GM18858 (cell line): ENCODE results near the gene SRRM1.
"Not testable (repeated sequence)": the region's sequence is repeated elsewhere in the genome, so short reads cannot be mapped to it uniquely, and the experiment has no call there.

Source experiments
- ATAC-seq: cut with Tn5 transposase; IDR thresholded peaks from one replicate; pipeline ENCODE4 v1.9.1; 2021; ENCODE audit not compliant: unreplicated experiment

The SRRM1 gene

DNA sequence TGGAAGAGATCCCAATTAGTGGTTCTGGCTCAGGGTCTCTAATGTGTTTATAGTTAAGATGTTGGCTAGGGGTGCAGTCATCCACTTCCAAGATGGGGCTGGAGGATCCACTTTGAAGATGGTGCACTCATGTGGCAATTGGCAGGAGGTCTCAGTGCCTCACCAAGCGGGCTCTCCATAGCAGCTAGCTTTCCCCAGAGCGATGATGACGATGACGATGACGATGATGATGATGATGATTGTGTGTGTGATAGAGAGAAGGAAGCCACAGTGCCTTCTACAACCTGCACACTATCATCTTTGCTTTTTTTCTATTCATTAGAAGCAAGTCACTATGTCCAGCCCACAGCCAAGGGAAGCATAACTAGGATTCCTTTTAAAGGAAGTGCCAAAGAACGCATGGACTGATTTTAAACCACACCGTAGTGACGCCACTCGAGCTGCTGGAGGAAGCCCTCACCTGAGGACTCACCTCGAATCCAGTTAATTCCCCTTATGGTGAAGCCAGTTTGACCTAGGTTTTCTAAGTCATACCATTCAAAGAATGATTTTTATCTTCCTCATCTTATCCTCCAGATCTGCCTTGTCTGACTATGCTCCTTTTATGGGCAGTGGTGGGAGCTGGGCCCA, 49.4 kb downstream of the SRRM1 start:
- no peak for ATAC-seq

DNA sequence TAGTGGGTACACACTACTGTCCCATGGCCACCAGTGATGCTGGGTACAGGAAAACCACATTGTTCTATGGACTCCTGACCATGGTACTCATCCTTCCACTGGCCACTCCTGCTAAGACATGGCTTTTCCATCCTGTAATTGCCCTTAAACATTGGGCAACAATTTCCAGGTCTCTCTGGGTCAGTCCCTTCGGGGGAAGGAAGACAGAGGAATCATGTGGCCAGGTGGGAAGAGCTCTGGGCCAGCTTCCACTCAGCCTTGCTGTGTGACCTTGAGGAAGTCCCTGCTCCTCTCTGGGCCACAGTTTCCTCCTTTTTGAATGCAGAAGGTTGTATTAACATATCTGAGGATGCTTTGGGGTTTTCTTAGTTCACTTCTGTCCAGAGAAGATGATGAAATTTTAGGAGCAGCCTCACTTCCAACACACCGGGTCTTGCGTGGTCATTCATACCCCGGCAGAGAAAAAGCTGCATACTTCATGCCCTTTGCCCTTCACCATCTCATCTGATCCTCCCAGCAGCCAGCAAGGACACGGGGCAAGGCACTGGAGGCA, 50.8 kb downstream of the SRRM1 start:
- ATAC-seq: no peak

DNA sequence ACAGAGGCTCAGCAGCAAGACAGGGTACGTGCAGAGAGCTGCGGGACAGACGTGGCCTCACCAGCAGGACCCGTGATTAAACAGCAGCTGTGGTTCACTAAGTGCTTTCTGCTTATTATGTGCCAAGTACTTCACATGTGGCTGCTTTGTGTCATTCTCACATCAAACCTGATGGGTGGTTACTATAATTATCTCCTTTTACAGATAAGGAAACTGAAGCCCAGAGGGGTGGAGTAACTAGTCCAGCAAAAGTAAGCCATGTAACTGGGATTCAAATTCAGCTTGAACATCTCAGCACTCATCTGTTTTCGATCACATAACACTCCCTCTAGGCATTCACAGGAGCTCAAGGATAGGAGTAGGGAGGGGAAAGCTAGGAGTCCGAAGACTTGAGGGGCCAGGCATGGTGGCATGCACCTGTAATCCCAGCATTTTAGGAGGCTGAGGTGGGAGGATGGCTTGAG, 51.3 kb downstream of the SRRM1 start:
- no peak for ATAC-seq

DNA sequence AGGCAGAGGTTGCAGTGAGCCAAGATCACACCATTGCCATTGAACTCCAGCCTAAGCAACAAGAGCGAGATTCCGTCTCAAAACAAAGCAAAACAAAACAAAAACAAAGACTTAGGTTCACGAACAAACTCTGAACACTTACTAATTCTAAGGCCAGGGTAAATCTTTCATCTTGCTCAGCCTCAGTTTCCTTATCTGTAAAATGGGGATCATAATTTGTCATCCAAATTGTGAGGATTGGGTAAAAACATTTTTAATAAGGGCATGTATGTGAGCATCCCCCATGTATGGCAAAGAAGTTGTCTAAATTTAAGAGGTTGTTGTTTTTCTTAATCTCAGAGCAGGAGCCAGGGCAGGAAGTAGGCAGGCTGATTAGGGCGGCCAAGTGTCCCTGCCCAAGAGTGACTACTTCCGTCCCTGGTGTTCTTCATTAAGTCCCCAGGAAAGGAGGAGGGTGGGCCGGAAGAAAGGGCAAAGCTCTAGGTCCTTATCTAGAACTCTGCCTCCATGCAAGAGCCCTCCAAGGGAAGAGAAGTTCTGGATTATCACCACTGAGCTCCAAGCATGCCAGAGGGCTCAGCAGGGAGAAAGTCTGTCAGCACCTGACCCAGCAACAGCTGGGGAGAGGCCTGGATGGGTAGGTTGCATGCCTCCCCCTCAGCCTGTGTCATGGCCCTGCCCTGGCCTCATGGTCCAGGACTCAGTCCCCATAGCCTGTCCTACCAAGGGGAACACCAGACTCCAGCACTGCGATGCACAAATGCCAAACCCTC, 52.3 kb downstream of the SRRM1 start:
- ATAC-seq: no peak

DNA sequence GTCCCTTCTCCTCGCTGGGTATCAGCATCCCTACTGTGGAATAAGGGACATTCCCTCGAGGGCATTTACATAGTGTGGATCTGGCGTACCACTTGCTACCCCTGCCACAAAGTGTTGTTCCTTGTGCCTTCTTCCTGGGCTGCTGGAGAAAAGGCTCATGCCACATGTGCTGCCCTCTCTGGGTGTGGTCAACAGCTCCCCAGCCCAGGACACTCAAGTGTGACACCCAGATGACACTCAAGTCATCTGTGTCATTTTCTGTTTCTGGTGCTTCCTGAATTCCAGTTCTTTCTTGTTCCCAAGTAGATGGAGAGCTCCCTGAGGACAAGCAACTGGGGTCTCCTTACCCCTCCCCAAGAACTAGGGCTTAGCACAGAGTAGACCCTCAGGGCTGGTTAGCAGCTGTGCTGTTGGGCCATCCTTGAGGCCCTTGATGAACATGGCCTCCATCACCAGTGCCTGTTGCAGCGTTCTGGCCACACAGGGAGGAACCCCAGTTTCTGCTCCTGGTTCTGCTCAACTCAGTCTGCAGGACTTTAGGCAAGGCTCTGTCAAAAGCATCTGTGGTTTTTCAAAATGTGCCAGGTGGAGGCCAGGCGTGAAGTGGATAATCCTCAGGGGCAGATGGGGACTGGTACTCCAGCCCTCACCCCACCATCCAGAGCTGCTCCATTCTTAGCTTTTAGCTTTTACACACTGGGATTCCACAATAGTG, 53.1 kb downstream of the SRRM1 start:
- no peak for ATAC-seq

DNA sequence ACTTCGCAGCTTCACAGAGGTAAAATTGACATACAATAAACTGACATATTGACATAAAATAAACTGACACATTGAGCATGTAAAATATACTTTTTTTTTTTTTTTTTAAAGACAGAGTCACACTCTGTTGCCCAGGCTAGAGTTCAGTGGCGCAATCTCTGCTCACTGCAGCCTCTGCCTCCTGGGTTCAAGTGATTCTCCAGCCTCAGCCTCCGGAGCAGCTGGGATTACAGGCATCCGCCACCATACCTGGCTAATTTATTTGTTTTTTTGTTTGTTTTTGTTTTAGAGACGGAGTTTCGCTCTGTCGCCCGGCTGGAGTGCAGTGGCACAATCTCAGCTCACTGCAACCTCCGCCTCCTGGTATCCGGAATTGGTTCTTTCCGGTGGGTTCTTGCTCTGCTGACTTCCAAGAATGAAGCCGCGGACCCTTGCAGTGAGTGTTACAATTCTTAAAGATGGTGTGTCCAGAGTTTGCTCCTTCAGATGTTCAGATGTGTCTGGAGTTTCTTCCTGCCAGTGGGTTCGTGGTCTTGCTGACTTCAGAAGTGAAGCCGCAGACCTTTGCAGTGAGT, 53.7 kb downstream of the SRRM1 start:
- no peak for ATAC-seq

DNA sequence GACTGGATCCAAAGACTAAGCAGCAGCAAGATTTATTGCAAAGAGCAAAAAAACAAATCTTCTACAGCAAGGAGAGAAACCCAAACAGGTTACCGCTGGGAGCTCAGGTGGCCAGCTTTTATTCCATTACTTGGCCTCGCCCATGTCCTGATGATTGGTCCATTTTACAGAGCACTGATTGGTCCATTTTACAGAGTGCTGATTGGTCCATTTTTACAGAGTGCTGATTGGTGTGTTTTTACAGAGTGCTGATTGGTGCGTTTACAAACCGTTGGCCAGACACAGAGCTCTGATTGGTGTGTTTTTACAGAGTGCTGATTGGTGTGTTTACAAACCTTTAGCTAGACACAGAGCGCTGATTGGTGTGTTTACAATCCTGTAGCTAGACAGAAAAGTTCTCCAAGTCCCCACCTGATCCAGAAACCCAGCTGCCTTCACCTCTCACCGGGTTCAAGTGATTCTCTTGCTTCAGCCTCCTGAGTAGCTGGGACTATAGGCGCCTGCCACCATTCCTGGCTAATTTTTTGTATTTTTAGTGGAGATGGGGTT, 54.4 kb downstream of the SRRM1 start:
- ATAC-seq: not testable (repeated sequence)

DNA sequence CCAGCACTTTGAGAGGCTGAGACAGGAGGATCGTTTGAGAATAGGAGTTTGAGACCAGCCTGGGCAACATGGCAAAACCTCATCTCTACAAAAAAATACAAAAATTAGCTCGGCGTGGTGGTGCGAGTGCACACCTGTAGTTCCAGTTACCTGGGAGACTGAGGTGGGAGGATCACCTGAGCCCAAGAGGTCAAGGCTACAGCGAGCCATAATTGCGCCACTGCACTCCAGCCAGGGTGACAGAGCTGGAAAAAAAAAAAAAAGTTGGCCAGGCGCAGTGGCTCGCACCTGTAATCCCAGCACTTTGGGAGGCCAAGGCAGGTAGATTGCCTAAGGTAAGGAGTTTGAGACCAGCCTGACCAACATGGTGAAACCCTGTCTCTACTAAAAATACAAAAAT, 55.2 kb downstream of the SRRM1 start:
- not testable (repeated sequence) for ATAC-seq

DNA sequence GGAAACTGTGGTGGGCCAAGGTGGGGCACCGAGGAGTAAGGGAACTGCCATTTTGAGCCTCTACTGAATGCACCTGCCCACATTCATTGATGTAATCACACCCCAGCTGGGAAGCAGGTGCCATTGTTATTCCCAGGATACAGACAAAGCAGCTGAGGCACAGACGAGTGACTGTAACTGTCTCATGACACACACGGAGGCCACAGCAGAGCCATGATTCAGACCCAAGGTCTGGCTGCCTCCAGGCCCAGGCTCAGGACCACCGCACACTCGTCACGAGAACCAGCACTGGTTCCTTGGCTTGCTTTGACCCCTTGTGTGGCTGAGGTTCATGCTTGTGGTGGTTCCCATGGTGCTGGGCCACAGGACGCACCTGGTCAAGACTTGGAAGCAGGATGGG, 56.5 kb downstream of the SRRM1 start:
- ATAC-seq: no peak

DNA sequence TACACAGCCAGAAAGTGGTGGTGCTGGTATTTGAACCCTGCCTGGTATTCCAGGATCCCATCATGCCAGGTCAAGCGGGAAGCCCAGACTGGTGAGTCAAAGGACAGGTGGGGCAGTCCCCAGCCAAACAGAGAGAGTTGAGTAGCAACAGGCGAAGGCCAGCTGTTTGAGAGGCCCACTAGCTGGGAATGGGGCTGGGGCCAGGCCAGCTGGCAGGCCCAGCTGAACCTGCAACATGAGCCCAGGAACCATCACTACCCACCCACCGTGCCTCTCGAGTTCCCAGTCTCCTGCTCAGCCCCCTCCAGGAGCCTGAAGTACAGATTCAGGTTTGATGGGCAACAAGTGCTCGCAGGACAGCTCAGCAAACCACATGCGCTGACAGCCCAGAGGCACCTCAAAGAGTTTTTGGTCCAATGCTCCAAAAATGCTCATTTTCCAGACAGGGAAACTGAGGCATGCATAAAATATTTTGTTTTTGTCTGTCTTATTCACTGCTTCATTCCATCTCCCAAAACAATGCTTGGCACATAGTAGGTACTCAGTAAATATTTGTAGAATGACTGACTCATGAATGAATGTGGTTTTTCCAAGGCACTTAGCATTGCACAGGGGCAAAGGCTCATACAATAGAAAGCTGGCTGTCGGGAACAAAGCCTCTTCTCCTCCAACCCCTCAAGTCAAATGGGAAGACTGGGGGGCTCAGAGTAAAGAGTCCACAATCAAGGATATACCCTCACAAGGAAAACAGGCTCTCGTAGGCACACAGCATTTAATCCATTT, 59.6 kb downstream of the SRRM1 start:
- no peak for ATAC-seq

DNA sequence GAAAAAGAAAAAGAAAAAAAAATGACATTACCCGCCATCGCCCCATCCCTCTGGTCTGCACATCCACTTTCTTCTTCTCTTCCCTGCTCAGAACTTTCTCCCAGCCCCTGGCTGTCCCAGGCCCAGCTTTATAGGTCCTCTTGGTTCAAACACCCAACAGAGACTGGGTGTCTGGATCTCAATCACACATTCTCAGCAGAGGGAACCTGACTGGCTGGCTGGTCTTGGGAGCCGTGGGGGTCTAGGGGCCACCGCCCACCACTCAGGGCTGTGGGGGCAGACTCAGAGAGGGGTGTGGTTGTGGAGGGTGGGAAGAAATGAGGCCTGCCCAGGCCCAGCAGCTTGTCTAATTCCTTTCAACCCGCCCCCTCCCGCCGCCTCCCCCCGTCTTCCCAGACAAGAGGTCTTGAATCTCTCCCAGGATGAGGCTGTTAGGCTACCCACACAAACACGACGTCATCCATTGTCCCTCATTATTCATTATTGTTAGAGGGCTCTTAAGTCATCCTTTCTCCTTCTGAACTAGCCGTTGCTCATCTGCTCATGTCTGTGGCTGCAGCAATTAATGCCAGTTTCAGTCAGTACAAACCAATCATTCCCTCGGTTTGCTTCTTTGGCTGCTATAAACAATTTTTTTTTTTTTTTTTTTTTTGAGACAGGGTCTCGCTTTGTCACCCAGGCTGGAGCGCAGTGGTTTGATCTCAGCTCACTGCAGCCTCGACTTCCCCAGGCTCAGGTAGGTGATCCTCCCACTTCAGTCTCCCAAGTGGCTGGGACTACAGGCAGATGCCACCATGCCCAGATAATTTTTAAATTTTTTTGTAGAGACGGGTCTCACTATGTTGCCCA, 61.5 kb downstream of the SRRM1 start:
- no peak for ATAC-seq

DNA sequence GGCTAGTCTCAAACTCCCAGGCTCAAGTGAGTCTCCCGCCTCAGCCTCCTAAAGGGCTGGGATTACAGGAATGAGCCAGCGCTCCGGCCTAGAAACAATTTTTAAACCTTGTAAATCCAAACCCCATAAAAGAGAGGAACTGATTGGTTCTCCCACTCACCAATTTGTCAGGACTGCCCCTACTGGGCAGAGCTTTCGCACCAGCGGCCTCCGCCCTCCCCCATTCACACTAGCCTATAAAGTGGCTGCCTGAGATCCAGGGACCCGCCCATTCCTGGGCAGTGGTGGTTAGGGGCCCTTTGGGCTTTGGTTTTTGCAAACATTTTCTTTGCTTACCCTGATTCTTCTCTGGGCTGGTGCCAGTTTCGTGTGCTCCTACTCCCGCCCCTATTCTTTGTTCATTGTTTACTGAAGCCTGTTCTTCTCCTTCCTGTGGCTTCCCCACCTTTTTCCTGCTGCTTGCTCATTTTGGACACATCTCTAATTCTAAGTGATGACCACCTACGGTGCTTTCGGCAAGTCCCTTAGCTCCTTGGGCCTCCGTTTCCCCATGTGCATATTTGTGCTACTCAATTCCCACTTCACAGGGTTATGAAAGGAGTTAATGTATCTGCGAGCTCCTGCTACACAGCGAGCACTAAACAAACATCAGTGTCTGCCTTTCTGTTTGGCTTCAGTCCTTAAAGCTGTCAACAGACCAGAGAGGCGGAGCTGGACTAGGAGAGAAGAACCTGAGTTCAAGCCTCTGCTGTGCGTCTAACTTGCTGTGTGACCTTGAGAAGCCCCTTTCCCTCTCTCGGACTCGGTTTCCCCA, 62.4 kb downstream of the SRRM1 start:
- no peak for ATAC-seq

DNA sequence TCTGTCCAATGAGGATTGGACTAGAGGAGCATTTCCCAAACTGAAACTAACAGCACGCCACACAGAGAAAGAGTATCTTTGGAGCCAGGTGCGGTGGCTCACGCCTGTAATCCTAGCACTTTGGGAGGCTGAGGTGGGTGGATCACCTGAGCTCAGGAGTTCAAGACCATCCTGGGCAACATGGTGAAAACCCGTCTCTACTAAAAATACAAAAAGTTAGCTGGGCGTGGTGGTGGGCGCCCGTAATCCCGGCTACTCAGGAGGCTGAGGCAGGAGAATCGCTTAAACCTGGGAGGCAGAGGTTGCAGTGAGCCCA, 62.9 kb downstream of the SRRM1 start:
- ATAC-seq: not testable (repeated sequence)

DNA sequence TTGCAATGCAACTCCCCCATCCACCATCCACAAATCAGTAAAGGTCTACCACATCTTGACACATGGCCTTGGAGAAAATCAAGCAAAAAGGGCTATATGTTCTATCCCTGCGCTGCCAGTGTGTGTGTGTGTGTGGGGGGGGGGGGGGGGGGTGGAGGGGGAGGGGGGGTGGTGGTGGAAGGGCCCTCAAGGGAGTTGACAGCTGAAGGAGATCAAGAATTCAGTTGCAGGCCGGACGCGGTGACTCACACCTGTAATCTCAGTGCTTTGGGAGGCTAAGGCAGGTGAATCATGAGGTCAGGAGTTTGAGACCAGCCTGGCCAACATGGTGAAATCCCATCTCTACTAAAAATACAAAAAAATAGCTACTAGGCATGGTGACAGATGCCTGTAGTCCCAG, 64.6 kb downstream of the SRRM1 start:
- ATAC-seq: no peak

DNA sequence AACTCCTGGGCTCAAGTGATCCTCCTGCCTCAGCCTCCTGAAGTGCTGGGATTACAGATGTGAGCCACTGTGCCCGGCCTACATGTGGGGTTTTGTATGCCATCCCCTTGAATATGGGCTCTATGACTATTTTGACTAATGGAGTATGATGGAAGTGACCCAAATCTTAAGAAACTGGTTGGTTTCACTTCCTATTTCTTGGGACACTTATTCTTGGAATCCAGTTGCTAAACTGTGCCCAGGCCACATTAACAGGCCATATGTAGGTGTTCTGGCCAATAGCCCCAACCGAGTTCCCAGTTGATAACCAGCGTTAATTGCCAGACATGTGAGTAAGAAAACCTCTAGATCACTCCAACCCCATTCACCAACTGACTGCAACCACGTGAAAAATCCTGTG, 65.8 kb downstream of the SRRM1 start:
- no peak for ATAC-seq

DNA sequence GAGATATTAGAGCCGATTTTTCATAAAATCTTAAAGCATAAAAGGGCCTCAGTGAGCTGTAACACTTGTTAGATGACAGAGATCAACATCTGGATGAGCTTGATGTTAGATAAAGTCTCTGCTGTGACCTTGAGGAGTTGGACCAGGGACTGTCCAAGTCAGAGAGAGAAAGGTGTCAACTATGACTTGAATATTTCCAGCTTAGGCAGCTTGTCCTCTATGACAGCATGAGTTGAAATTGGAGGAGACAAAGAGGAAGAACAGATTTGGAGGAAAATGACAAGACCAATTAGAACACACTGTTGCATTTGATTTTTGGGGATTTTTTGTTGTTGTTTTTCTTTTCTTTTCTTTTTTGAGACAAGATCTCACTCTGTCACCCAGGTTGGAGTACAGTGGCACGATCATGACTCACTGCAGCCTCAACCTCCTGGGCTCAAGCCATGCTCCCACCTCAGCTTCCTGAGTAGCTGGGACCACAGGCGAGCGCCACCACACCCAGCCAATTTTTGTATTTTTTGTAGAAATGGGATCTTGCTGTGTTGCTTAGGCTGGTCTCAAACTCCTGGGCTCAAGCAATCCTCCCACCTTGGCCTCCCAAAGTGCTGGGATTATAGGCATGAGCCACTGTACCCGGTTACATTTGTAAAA, 66.8 kb downstream of the SRRM1 start:
- ATAC-seq: no peak

DNA sequence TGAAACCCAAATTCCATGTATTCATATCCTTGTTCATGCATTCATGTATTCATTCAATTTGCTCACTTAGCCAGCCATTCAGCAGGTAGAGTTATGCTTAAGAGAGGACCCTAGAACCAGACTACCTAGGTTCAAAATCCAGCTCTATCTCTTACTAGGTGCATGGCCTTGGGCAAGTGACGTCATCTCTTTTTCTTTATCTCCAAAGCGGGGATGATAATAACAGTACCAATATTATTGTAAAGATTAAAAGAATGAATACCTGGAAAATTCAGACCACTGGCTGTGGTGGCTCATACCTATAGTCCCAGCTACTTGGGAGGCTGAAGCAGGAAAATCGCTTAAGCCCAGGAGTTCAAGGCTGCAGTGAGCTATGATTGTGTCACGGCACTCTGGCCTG, 68.2 kb downstream of the SRRM1 start:
- no peak for ATAC-seq

DNA sequence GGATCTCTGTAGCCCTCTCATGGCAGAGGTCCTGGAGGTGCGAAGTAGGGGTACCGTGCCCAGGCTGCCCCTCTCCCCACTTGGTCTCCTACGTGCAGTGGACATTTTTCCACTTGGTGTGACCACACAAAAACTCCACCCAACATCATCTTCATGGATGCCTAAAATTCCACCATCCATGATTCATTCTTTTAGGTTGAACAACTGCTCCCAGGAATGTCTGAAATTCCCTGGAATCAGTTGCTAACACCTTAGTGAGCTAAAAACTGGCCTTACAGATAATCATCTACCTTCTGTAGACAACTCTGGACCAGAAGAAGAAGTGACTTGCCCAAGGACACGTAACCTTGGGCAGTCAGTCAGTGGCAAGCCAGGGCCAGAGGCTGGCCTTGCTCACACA, 70.1 kb downstream of the SRRM1 start:
- no peak for ATAC-seq
